Measurements from ENCODE around the gene RALGPS1. TPM values are rescaled to one million over a fixed set of nuclear protein-coding genes. Genes with fewer than 3 reads are reported as not detected.

Gene RALGPS1
- total RNA-seq, 4 donors from 2014 or later, result 4.7 to 18.1 (median 5.0) TPM

GRCh38 chr9:127176631-127177030 is 262.0 kb downstream of the RALGPS1 start:
- TF ChIP-seq CTCF (IDR thresholded peaks at IDR 0.05; ENCODE audit: low read depth), result no peak

DNA sequence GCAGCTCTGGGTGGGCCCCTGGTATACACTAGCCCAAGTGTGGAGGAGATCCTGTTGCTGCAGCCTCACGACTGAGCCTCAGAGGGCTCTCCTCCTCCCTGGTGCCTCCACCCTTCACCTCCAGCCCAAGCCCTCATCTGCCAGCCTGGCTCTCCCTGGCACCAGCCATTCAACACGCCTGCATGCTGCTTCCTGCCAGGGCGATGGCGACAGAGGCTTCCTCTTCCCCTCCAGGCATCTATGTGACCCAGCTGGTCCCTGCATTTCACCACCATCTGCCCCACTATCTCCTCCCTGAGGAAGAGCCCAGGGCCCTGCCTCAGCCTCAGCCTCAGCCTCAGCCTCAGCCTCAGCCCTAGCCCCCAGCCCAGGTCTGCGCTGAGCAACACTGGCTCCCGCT is 262.6 kb downstream of the RALGPS1 start:
- no peak for TF ChIP-seq CTCF (IDR thresholded peaks at IDR 0.05; ENCODE audit: low read depth)

- TF ChIP-seq CTCF (IDR thresholded peaks at IDR 0.05; ENCODE audit: low read depth), result no peak
These were observed 263.2 kb downstream of the RALGPS1 start for GRCh38 chr9:127177665-127178265.

DNA sequence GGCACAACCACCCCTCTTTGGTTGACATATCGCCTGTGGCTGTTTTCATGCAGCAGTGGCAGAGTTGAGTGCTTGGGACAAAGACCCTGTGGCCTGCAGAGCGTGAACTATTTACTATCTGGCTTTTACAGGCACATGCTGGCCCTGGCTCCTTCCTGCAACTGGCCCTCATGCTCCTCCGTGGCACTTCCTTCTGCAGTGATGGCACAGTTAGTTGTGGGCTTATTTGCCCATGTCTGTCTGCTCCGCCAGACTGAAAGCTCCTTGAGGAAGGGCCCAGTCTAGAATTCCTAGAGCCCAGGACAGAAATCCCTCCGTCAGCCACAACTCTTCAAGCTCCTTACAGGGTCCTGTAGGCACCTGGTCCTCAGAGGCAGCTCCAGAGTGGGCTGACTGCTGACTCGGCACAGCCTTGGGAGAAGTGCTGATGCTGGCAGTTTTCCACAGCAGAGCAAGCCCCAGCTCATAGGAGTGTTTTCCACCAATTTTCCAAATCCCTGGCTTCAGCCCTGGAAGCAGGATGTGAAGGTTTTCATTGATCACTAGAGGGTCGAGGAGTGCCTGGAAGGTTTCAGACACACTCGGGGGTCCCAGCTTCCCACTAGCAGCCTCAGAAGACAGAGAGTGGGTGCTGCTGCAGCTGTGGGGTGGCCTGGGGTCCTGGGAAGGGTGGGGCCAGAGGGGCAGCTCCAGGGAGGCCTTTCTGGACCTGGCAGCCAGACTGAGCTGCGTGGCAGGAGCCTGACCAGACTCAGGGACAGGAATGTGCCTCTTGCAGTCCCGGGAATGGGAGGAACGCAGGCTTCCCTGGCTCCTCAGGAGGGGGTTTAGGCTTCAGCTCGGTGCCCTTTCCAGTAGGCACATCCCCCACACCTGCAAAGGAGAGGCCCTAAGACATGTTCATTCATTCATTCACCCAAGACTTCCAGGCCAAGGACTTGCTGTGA is 264.4 kb downstream of the RALGPS1 start:
- no peak for TF ChIP-seq CTCF (IDR thresholded peaks at IDR 0.05; ENCODE audit: low read depth)

- no peak for TF ChIP-seq CTCF (IDR thresholded peaks at IDR 0.05; ENCODE audit: low read depth)
These were observed 265.3 kb downstream of the RALGPS1 start for GRCh38 chr9:127179633-127180441.

DNA sequence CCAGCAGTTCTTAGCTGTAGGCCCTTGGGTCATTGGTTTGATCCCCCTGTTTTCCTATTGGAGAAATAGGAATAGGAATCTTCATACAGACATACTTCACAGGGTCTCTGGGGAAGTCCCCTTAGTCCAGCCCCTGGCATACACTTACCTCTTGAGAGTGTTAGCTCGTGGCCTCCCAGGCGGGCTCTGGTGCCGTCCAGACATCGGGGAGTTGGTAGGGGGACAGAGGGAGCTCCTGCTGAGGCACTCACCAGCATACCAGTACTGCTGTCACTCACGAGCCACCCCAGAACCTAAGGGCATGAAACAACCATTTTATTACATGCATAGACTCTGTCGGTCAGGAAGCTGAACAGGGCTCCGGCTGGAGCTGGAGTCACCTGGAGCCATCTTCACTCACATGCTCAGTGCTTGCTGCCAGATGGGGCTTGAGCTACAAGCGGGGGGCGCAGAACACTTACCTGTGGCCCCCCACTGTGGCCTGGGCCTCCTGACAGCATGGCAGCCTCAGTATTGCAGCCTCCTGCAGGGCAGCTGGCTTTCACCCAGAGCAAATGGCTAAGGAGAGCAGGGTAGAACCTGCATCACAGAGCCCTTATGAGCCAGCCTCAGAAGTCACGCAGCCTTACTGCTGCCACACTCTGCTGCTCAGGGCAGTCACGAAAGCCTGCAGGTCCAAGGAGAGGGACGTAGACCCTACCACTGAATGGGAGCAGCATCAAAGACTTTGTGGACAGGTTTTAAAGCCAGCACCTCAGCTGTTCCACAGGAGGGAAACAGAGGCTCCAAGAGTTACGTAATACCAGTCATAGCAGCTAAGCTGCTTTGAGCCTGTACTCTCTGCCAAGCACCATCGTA is 266.1 kb downstream of the RALGPS1 start:
- TF ChIP-seq CTCF (IDR thresholded peaks at IDR 0.05; ENCODE audit: low read depth), result no peak

Measured in subcutaneous adipose tissue (tissue), 4 donors.